Mucosa of descending colon (tissue), 3 donors: ENCODE results near the gene ANKRD11. TPM values are rescaled to one million over a fixed set of nuclear protein-coding genes. Genes with fewer than 3 reads are reported as not detected.
"Not testable (repeated sequence)": the region's sequence is repeated elsewhere in the genome, so short reads cannot be mapped to it uniquely, and the experiment has no call there.

Experiments
- ATAC-seq: fragments of 200-7000 bp; cut with Tn5 transposase; one replicate; pipeline ENCODE4 v1.9.1; 2020; ENCODE audit warnings: mild to moderate bottlenecking, moderate library complexity
- DNase-seq, 3 donors: peaks; one replicate each; pipeline ENCODE4 v3.0.0-alpha.2; 2020
- H3K36me3 ChIP-seq: fragments of 200-600 bp; one replicate; pipeline ENCODE4 v1.8.0; 2021; ENCODE audit warnings: low read depth, mild to moderate bottlenecking
- H3K4me1 ChIP-seq: fragments of 200-600 bp; one replicate; pipeline ENCODE4 v1.8.0; 2021; ENCODE audit warnings: low read depth, mild to moderate bottlenecking
- H3K4me3 ChIP-seq: fragments of 200-600 bp; one replicate; pipeline ENCODE4 v1.8.0; 2021; ENCODE audit warnings: mild to moderate bottlenecking
- H3K9me3 ChIP-seq: fragments of 200-600 bp; one replicate; pipeline ENCODE4 v1.8.0; 2021; ENCODE audit warnings: mild to moderate bottlenecking
- CTCF ChIP-seq: fragments of 200-600 bp; IDR thresholded peaks from one replicate; pipeline ENCODE4 v1.8.0; 2022; ENCODE audit warnings: antibody characterized with exemption, mild to moderate bottlenecking
- intact Hi-C, 2 donors: fragments of 100-400 bp; cut with DNase I in 1 of 2; cut with micrococcal nuclease in 1 of 2; formaldehyde crosslinking; loops; one replicate each; pipeline versions ENCODE4 v1.11.0 to v1.11.1; 2022; cut with DNase I, micrococcal nuclease
- total RNA-seq, 3 donors: library from RNA; stranded (reverse); fragmentation: NEBNext Ultra II Directional in 2 of 3; extraction: Animal tissue kit (Norgen Biotek cat#: 25700) in 2 of 3; gene quantifications; one replicate each; pipeline versions ENCODE4 v1.2.1 to v1.2.4, GENCODE V29; 2021 to 2023
- donor health status: DM: no; HTN: no; CAD: no; lungs with moderate emphysema.
- donor health status: DM: no; HTN: no; CAD: no.
- donor health status: DM: no; HTN: yes; CAD: no.

ANKRD11 gene
- total RNA-seq, 3 donors from 2014 or later = 125 to 127 (median 127) TPM

DNA sequence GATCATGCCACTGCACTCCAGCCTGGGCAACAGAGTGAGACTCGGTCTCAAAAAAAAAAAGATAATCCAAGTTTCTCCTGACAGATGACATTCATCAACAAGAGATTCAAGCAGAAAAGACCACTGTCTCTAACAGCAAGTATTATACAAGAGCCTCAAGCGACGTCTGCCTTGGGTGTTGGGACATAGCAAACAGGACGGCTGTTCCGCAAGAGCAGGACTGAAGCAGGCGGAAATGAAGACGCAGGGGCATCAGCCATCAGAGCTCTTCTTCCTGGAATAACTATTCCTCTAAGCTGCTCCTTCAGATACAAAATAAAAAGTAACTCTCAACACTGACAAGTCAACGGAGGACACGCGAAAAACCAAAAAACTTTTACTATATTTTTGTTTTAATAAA, 54.0 kb downstream of the ANKRD11 start:
- TF ChIP-seq CTCF = no peak
- no peaks in the 10 kb centered on the region for H3K9me3 ChIP-seq
- ATAC-seq (no peak), DNase-seq (peak in 1 of 3 donors; percentile 47)
- intact Hi-C loops = no loop called here
- H3K4me1 ChIP-seq = peaks cover 57% of the 10 kb centered on the region
- no peak overlapping the region for H3K4me3 ChIP-seq
- no peaks in the 10 kb centered on the region for H3K36me3 ChIP-seq

GRCh38 chr16:89435059-89435458, 55.3 kb downstream of the ANKRD11 start:
- H3K9me3 ChIP-seq, H3K36me3 ChIP-seq, ATAC-seq, H3K4me3 ChIP-seq, intact Hi-C loops: not testable (repeated sequence)
- peaks cover 64% of the 10 kb centered on the region for H3K4me1 ChIP-seq
- peak in 1 of 3 donors; percentile 27 for DNase-seq

DNA sequence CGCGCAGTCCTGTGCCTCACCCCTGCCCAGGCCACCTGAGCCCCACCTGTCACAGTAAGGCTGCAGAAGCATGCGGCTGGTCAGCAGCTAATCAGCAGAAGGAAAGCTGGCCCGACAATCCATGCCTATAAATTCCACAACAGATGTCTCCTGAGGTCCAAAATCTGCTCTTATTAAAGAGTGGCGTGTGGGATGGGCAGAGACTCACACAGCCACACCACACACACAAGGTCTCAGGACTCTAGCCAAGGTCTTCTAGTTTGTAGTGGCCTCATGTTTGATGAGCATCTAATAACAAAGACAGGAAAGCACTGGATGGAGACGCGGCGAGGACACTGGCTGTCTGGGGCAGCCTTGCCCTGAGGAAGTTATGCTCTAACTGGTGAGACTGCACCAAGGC, 55.9 kb downstream of the ANKRD11 start:
- intact Hi-C loops = no loop called here
- Histone ChIP-seq H3K36me3 (no peaks in the 10 kb centered on the region), H3K4me1 (peaks cover 58% of the 10 kb centered on the region), H3K9me3 (no peaks in the 10 kb centered on the region), H3K4me3 (no peak overlapping the region)
- no peak for ATAC-seq
- no peak for TF ChIP-seq CTCF
- DNase-seq = peak in 1 of 3 donors; percentile 45

DNA sequence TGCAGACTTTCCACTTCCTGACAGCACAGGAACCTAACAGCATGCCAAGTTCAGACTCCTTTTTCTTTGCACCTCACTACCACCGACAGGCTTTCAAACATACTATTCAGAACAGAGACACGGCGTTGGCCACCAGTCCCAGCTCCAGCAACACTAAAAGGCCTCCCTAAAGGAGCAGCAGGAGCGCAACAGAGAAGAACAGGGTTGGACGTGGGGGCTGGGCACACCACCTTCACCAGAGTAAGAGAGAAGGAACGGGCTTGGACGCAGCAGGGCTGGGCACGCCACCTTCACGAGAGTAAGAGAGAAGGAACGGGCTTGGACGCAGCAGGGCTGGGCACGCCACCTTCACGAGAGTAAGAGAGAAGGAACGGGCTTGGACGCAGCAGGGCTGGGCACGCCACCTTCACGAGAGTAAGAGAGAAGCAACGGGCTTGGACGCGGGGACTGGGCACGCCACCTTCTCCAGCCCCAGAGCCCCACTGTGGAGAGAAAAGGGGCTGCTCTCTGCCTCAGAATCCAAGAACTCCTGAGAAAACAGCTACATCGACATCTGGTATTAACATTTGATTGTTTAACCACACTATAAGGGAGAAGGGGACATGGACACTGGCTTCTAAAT, 56.9 kb downstream of the ANKRD11 start:
- intact Hi-C loops, ATAC-seq, H3K9me3 ChIP-seq, H3K36me3 ChIP-seq, H3K4me3 ChIP-seq: not testable (repeated sequence)
- DNase-seq = peak in 1 of 3 donors; percentile 36
- peaks cover 50% of the 10 kb centered on the region for H3K4me1 ChIP-seq

- Histone ChIP-seq H3K4me1 (peaks cover 34% of the 10 kb centered on the region), H3K4me3 (no peak overlapping the region), H3K36me3 (no peaks in the 10 kb centered on the region), H3K9me3 (no peaks in the 10 kb centered on the region)
- TF ChIP-seq CTCF = no peak
- ATAC-seq = peak; percentile 28
- peak in 1 of 3 donors; percentile 20 for DNase-seq
- intact Hi-C loops = no loop called here
Measured at GRCh38 chr16:89431630-89432029, 58.7 kb downstream of the ANKRD11 start.

DNA sequence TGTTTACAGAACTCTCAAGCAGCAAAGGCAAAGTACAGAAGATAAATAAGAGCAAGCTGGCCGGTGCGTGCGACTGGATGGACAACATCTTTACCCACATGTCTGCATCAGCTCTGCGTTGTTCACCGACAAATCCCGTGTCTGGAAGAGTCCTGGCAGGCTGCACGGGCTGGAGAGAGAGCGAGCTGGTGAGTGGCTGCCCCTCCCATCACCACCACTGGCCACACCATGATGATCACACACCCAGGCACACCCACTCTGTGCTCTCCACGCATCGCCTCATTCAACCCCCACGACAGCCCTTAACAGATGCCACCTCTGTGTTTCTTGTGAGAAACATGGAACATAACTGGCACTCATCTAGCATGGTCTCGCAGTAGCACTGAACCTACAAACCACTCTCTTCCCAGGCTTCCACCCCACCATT, 59.2 kb downstream of the ANKRD11 start:
- peaks cover 34% of the 10 kb centered on the region for H3K4me1 ChIP-seq
- TF ChIP-seq CTCF = no peak
- ATAC-seq (peak; percentile 90), DNase-seq (peak; percentile 68 to 79 (median 76))
- intact Hi-C loops = no loop called here
- H3K4me3 ChIP-seq = no peak overlapping the region
- no peaks in the 10 kb centered on the region for H3K9me3 ChIP-seq
- no peaks in the 10 kb centered on the region for H3K36me3 ChIP-seq
